Gastroesophageal sphincter (tissue), 3 donors: ENCODE measurements around the gene DZIP3.

Experiments used
- CTCF ChIP-seq, 4 experiments: fragments of 200-600 bp in 2 of 4; fragments of 450-650 bp in 2 of 4; sonication (generic) in 1 of 4; IDR thresholded peaks; one replicate each; pipeline ENCODE4 v1.5.1; 2017 to 2019; ENCODE audit warnings: antibody characterized with exemption in 4 of 4, mild to moderate bottlenecking in 2 of 4, moderate library complexity in 2 of 4
- POLR2A ChIP-seq, 2 donors: fragments of 450-650 bp; IDR thresholded peaks; one replicate each; pipeline ENCODE4 v1.6.1; 2017; ENCODE audit warnings: antibody characterized with exemption in 2 of 2, mild to moderate bottlenecking in 2 of 2, moderate library complexity in 1 of 2

- TF ChIP-seq POLR2A (IDR thresholded peaks at IDR 0.05) = no peak
- no peak for TF ChIP-seq CTCF (IDR thresholded peaks at IDR 0.05)
These were observed 79.7 kb downstream of the DZIP3 start for GRCh38 chr3:108669208-108669607.
